ENCODE results near the gene EGFLAM. TPM values are rescaled to one million over a fixed set of nuclear protein-coding genes. Genes with fewer than 3 reads are reported as not detected.
A peak's percentile ranks its signal among the peaks of the same experiment; 100 is the strongest.

The EGFLAM gene
- total RNA-seq, 5 donors from 2014 or later (not counting 1 experiment from before 2014, with no cell fraction given) = not detected

GRCh38 chr5:38362713-38363112 lies 104.4 kb downstream of the EGFLAM start:
- ATAC-seq (replicated peaks in 1 of 4) = no peak
- WGBS (ENCODE audit: insufficient coverage) = no CpG with 5 or more reads among the region's 3 CpGs

GRCh38 chr5:38364825-38365224 lies 106.5 kb downstream of the EGFLAM start:
- Histone ChIP-seq H3K36me3 (ENCODE audit: control insufficient read depth in 2 of 2, extremely low read depth in 1 of 2, insufficient read depth in 1 of 2, low read length in 1 of 2) (no peaks in the 10 kb centered on the region), H3K27ac (ENCODE audit: low read length) (no peak overlapping the region), H3K27me3 (replicated peaks in 1 of 2; ENCODE audit: control insufficient read depth in 2 of 2, extremely low read depth in 1 of 2, insufficient read depth in 2 of 2, low read length in 1 of 2) (no peaks in the 10 kb centered on the region), H3K9me3 (no peaks in the 10 kb centered on the region), H3K4me1 (ENCODE audit: control insufficient read depth in 1 of 2, extremely low read depth in 1 of 2, insufficient read depth in 2 of 2, low read length in 2 of 2) (peaks cover 0 to 15% of the 10 kb centered on the region in 2 experiments), H3K4me3 (ENCODE audit: control insufficient read depth in 1 of 2, extremely low read depth in 1 of 2, low read length in 1 of 2) (no peak overlapping the region)
- no peak overlapping the region for H3K4me3 Mint-ChIP-seq
- ATAC-seq (replicated peaks in 1 of 4) (no peak), DNase-seq (no peak)
- peaks cover 18 to 24% (median 19%) of the 10 kb centered on the region in 3 donors for H3K4me1 Mint-ChIP-seq
- ChIA-PET CTCF (interaction anchor here in 1 of 2 donors (0.6 kb wide), 1 partner anchor 332 kb away, joined by 4 read pairs; no protein-coding TSS in a partner anchor), POLR2A (no interaction called here)
- no peaks in the 10 kb centered on the region for H3K36me3 Mint-ChIP-seq
- no peaks in the 10 kb centered on the region for H3K9me3 Mint-ChIP-seq
- H3K27ac Mint-ChIP-seq = no peak overlapping the region
- no CpG with 5 or more reads among the region's 2 CpGs for WGBS (ENCODE audit: insufficient coverage)
- H3K27me3 Mint-ChIP-seq = peaks cover 0 to 6% of the 10 kb centered on the region in 2 donors

More at GRCh38 chr5:38362713-38363112, 104.4 kb downstream of the EGFLAM start:
- POLR2A ChIA-PET = no interaction called here
- Histone ChIP-seq H3K27me3 (replicated peaks in 1 of 2; ENCODE audit: control insufficient read depth in 2 of 2, extremely low read depth in 1 of 2, insufficient read depth in 2 of 2, low read length in 1 of 2) (no peaks in the 10 kb centered on the region), H3K4me3 (ENCODE audit: control insufficient read depth in 1 of 2, extremely low read depth in 1 of 2, low read length in 1 of 2) (no peak overlapping the region), H3K36me3 (ENCODE audit: control insufficient read depth in 2 of 2, extremely low read depth in 1 of 2, insufficient read depth in 1 of 2, low read length in 1 of 2) (no peaks in the 10 kb centered on the region), H3K4me1 (ENCODE audit: control insufficient read depth in 1 of 2, extremely low read depth in 1 of 2, insufficient read depth in 2 of 2, low read length in 2 of 2) (peaks cover 0 to 5% of the 10 kb centered on the region in 2 experiments), H3K27ac (ENCODE audit: low read length) (no peak overlapping the region), H3K9me3 (no peaks in the 10 kb centered on the region)
- CTCF ChIA-PET = no interaction called here
- Mint-ChIP-seq H3K36me3 (no peaks in the 10 kb centered on the region), H3K4me1 (peaks cover 6 to 9% (median 8%) of the 10 kb centered on the region in 3 donors), H3K9me3 (no peaks in the 10 kb centered on the region), H3K27me3 (peaks cover 0 to 8% of the 10 kb centered on the region in 2 donors), H3K4me3 (no peak overlapping the region), H3K27ac (no peak overlapping the region)
- no peak for DNase-seq

DNA sequence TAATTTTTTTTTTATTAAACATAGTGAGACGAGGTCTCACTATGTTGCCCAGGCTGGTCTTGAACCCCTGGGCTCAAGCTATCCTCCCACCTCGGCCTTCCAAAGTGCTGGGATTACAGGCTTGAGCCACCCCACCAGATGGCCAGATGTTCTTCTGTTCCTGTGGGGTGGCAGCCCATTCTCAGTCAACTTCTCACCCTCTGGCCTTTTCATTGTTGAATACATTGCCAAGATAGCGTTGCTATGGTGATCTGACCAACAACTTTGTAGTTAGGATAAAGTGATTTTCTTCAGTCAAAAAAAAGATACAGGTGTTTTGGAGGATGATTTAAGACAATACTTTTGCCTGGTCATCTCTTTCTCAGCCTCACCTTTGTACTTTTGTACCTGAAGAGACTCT lies 109.1 kb downstream of the EGFLAM start:
- H3K36me3 Mint-ChIP-seq = no peaks in the 10 kb centered on the region
- ATAC-seq (replicated peaks in 1 of 4) (no peak), DNase-seq (no peak)
- peaks cover 18 to 24% (median 19%) of the 10 kb centered on the region in 3 donors for H3K4me1 Mint-ChIP-seq
- no peaks in the 10 kb centered on the region for H3K9me3 ChIP-seq
- H3K36me3 ChIP-seq (ENCODE audit: control insufficient read depth in 2 of 2, extremely low read depth in 1 of 2, insufficient read depth in 1 of 2, low read length in 1 of 2) = no peaks in the 10 kb centered on the region
- no peak overlapping the region for H3K4me3 ChIP-seq (ENCODE audit: control insufficient read depth in 1 of 2, extremely low read depth in 1 of 2, low read length in 1 of 2)
- peaks cover 0 to 15% of the 10 kb centered on the region in 2 experiments for H3K4me1 ChIP-seq (ENCODE audit: control insufficient read depth in 1 of 2, extremely low read depth in 1 of 2, insufficient read depth in 2 of 2, low read length in 2 of 2)
- H3K27ac ChIP-seq (ENCODE audit: low read length) = no peak overlapping the region
- H3K27me3 ChIP-seq (replicated peaks in 1 of 2; ENCODE audit: control insufficient read depth in 2 of 2, extremely low read depth in 1 of 2, insufficient read depth in 2 of 2, low read length in 1 of 2) = no peaks in the 10 kb centered on the region
- no CpG with 5 or more reads among the region's 3 CpGs for WGBS (ENCODE audit: insufficient coverage)
- H3K27ac Mint-ChIP-seq = no peak overlapping the region
- no peaks in the 10 kb centered on the region for H3K9me3 Mint-ChIP-seq
- CTCF ChIA-PET = interaction anchor here in 1 of 2 donors (0.6 kb wide), 1 partner anchor 1461 kb away, joined by 3 read pairs; no protein-coding TSS in a partner anchor
- peak overlapping the region in 1 of 3 donors; percentile 67 for H3K4me3 Mint-ChIP-seq
- POLR2A ChIA-PET = no interaction called here
- peaks cover 0 to 4% of the 10 kb centered on the region in 2 donors for H3K27me3 Mint-ChIP-seq

DNA sequence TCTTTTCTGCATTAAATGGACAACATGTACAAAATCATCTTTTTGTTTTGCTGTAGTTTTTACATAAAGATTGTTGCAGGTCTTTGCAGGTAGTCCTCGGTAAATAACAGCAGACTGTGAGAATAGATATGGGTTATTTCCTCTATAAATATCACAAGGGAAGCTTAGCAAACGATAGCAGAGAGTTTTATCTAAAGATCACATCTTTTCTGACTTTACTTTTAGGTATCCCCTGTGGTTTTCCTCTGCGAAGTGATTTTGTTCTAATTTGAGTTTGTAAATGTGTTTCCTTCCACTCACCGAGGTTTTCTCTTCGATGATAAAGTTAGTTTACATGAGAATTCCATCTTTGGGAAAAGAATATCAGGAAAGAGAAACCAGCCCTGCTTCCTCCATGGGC lies 109.6 kb downstream of the EGFLAM start:
- WGBS (ENCODE audit: insufficient coverage) = no CpG with 5 or more reads among the region's 5 CpGs
- peaks cover 0 to 4% of the 10 kb centered on the region in 2 donors for H3K27me3 Mint-ChIP-seq
- CTCF ChIA-PET = no interaction called here
- ATAC-seq (replicated peaks in 1 of 4) = peak in 1 of 4 experiments; percentile 58
- no peaks in the 10 kb centered on the region for H3K9me3 Mint-ChIP-seq
- POLR2A ChIA-PET = no interaction called here
- no peak overlapping the region for H3K27ac Mint-ChIP-seq
- no peaks in the 10 kb centered on the region for H3K27me3 ChIP-seq (replicated peaks in 1 of 2; ENCODE audit: control insufficient read depth in 2 of 2, extremely low read depth in 1 of 2, insufficient read depth in 2 of 2, low read length in 1 of 2)
- no peaks in the 10 kb centered on the region for H3K36me3 ChIP-seq (ENCODE audit: control insufficient read depth in 2 of 2, extremely low read depth in 1 of 2, insufficient read depth in 1 of 2, low read length in 1 of 2)
- H3K27ac ChIP-seq (ENCODE audit: low read length) = no peak overlapping the region
- H3K4me1 Mint-ChIP-seq = peaks cover 18 to 24% (median 19%) of the 10 kb centered on the region in 3 donors
- peak overlapping the region in 2 of 3 donors; percentile 39 to 67 for H3K4me3 Mint-ChIP-seq
- peaks cover 0 to 15% of the 10 kb centered on the region in 2 experiments for H3K4me1 ChIP-seq (ENCODE audit: control insufficient read depth in 1 of 2, extremely low read depth in 1 of 2, insufficient read depth in 2 of 2, low read length in 2 of 2)
- peak overlapping the region in 1 of 2 donors; percentile 38 for H3K4me3 ChIP-seq (ENCODE audit: control insufficient read depth in 1 of 2, extremely low read depth in 1 of 2, low read length in 1 of 2)
- DNase-seq = no peak
- no peaks in the 10 kb centered on the region for H3K36me3 Mint-ChIP-seq
- H3K9me3 ChIP-seq = no peaks in the 10 kb centered on the region

- DNase-seq (no peak), ATAC-seq (replicated peaks in 1 of 4) (no peak)
- Histone ChIP-seq H3K36me3 (ENCODE audit: control insufficient read depth in 2 of 2, extremely low read depth in 1 of 2, insufficient read depth in 1 of 2, low read length in 1 of 2) (no peaks in the 10 kb centered on the region), H3K4me1 (ENCODE audit: control insufficient read depth in 1 of 2, extremely low read depth in 1 of 2, insufficient read depth in 2 of 2, low read length in 2 of 2) (peaks cover 0 to 15% of the 10 kb centered on the region in 2 experiments), H3K9me3 (no peaks in the 10 kb centered on the region), H3K27ac (ENCODE audit: low read length) (no peak overlapping the region), H3K27me3 (replicated peaks in 1 of 2; ENCODE audit: control insufficient read depth in 2 of 2, extremely low read depth in 1 of 2, insufficient read depth in 2 of 2, low read length in 1 of 2) (no peaks in the 10 kb centered on the region), H3K4me3 (ENCODE audit: control insufficient read depth in 1 of 2, extremely low read depth in 1 of 2, low read length in 1 of 2) (no peak overlapping the region)
- H3K9me3 Mint-ChIP-seq = no peaks in the 10 kb centered on the region
- WGBS (ENCODE audit: insufficient coverage) = 40% methylated on average over 1 of the region's 5 CpGs
- H3K27me3 Mint-ChIP-seq = peaks cover 0 to 8% of the 10 kb centered on the region in 2 donors
- no peaks in the 10 kb centered on the region for H3K36me3 Mint-ChIP-seq
- H3K4me1 Mint-ChIP-seq = peaks cover 18 to 24% (median 19%) of the 10 kb centered on the region in 3 donors
- ChIA-PET POLR2A (no interaction called here), CTCF (no interaction called here)
- H3K4me3 Mint-ChIP-seq = no peak overlapping the region
- H3K27ac Mint-ChIP-seq = no peak overlapping the region
These were observed 111.3 kb downstream of the EGFLAM start for GRCh38 chr5:38369692-38370091.

GRCh38 chr5:38370358-38371100 lies 112.2 kb downstream of the EGFLAM start:
- DNase-seq = no peak
- no peak for ATAC-seq (replicated peaks in 1 of 4)
- H3K36me3 ChIP-seq (ENCODE audit: control insufficient read depth in 2 of 2, extremely low read depth in 1 of 2, insufficient read depth in 1 of 2, low read length in 1 of 2) = no peaks in the 10 kb centered on the region
- H3K4me3 ChIP-seq (ENCODE audit: control insufficient read depth in 1 of 2, extremely low read depth in 1 of 2, low read length in 1 of 2) = no peak overlapping the region
- Mint-ChIP-seq H3K27me3 (peaks cover 0 to 14% of the 10 kb centered on the region in 2 donors), H3K9me3 (no peaks in the 10 kb centered on the region), H3K27ac (no peak overlapping the region), H3K36me3 (no peaks in the 10 kb centered on the region), H3K4me3 (no peak overlapping the region), H3K4me1 (peaks cover 18 to 33% (median 24%) of the 10 kb centered on the region in 3 donors)
- ChIA-PET CTCF (no interaction called here), POLR2A (no interaction called here)
- H3K9me3 ChIP-seq = no peaks in the 10 kb centered on the region
- no peaks in the 10 kb centered on the region for H3K27me3 ChIP-seq (replicated peaks in 1 of 2; ENCODE audit: control insufficient read depth in 2 of 2, extremely low read depth in 1 of 2, insufficient read depth in 2 of 2, low read length in 1 of 2)
- no peak overlapping the region for H3K27ac ChIP-seq (ENCODE audit: low read length)
- H3K4me1 ChIP-seq (ENCODE audit: control insufficient read depth in 1 of 2, extremely low read depth in 1 of 2, insufficient read depth in 2 of 2, low read length in 2 of 2) = peaks cover 0 to 16% of the 10 kb centered on the region in 2 experiments
- WGBS (ENCODE audit: insufficient coverage) = 90% methylated on average over 5 of the region's 11 CpGs
